ENCODE data around the gene DUSP16. TPM values are rescaled to one million over a fixed set of nuclear protein-coding genes. Genes with fewer than 3 reads are reported as not detected.
A peak's percentile ranks its signal among the peaks of the same experiment; 100 is the strongest.
"Not testable (repeated sequence)": the region's sequence is repeated elsewhere in the genome, so short reads cannot be mapped to it uniquely, and the experiment has no call there.

The DUSP16 gene
- total and polyA plus RNA-seq, 2 experiments from 2014 or later: 11.7 to 59.4 TPM

- peaks cover 7% of the 10 kb centered on the region for H4K20me1 ChIP-seq (replicated peaks; ENCODE audit: insufficient read depth)
- no peak overlapping the region; the same call in none of the 2 replicates for H3K27ac Mint-ChIP-seq
- DNase-seq (ENCODE audit: low spot score): peak; percentile 78
- no peaks in the 10 kb centered on the region for H3K9me2 ChIP-seq (ENCODE audit: insufficient read depth)
- H3K27me3 ChIP-seq (ENCODE audit: insufficient read depth): no peaks in the 10 kb centered on the region
- peaks cover 13% of the 10 kb centered on the region; the same call in 2 of the 3 replicates for H3K36me3 Mint-ChIP-seq (ENCODE audit: low read depth)
- no peak overlapping the region for H2AFZ ChIP-seq
- no peaks in the 10 kb centered on the region for H3K36me3 ChIP-seq (ENCODE audit: insufficient read depth)
- peaks cover 67% of the 10 kb centered on the region for H3K4me1 Mint-ChIP-seq
- TF ChIP-seq CTCF (conservative IDR thresholded peaks at IDR 0.05; ENCODE audit: low read depth in 2 of 2): peak; percentile 61 to 67
- no peak for TF ChIP-seq ETS1 (IDR thresholded peaks at IDR 0.05)
- peak; percentile 61 for ATAC-seq
- H3K9me3 Mint-ChIP-seq: no peaks in the 10 kb centered on the region
- H3F3A ChIP-seq (replicated peaks; ENCODE audit: low read depth): no peaks in the 10 kb centered on the region
- H3K4me1 ChIP-seq (ENCODE audit: insufficient read depth): peaks cover 61% of the 10 kb centered on the region
- H3K4me3 Mint-ChIP-seq: no peak overlapping the region
- peaks cover 91% of the 10 kb centered on the region for H3K79me2 ChIP-seq (replicated peaks; ENCODE audit: insufficient read depth)
- peaks cover 9% of the 10 kb centered on the region for H3K27me3 Mint-ChIP-seq (ENCODE audit: insufficient read depth, low read depth, poor library complexity)
- H3K4me3 ChIP-seq: no peak overlapping the region
- H3K27ac ChIP-seq (ENCODE audit: low read depth): peak overlapping the region; percentile 42; the same call in 1 of the 2 replicates
- H3K4me2 ChIP-seq: no peak overlapping the region
Measured at GRCh38 chr12:12503384-12504078, 59.1 kb downstream of the DUSP16 start.

- TF ChIP-seq NANOG (IDR thresholded peaks at IDR 0.05; ENCODE audit: borderline replicate concordance) (no peak), EZH2 (IDR thresholded peaks at IDR 0.05; ENCODE audit: low read depth, unreplicated experiment) (no peak)
- TF ChIP-seq, protein P1, sequence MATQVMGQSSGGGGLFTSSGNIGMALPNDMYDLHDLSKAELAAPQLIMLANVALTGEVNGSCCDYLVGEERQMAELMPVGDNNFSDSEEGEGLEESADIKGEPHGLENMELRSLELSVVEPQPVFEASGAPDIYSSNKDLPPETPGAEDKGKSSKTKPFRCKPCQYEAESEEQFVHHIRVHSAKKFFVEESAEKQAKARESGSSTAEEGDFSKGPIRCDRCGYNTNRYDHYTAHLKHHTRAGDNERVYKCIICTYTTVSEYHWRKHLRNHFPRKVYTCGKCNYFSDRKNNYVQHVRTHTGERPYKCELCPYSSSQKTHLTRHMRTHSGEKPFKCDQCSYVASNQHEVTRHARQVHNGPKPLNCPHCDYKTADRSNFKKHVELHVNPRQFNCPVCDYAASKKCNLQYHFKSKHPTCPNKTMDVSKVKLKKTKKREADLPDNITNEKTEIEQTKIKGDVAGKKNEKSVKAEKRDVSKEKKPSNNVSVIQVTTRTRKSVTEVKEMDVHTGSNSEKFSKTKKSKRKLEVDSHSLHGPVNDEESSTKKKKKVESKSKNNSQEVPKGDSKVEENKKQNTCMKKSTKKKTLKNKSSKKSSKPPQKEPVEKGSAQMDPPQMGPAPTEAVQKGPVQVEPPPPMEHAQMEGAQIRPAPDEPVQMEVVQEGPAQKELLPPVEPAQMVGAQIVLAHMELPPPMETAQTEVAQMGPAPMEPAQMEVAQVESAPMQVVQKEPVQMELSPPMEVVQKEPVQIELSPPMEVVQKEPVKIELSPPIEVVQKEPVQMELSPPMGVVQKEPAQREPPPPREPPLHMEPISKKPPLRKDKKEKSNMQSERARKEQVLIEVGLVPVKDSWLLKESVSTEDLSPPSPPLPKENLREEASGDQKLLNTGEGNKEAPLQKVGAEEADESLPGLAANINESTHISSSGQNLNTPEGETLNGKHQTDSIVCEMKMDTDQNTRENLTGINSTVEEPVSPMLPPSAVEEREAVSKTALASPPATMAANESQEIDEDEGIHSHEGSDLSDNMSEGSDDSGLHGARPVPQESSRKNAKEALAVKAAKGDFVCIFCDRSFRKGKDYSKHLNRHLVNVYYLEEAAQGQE (IDR thresholded peaks at IDR 0.05; ENCODE audit: unreplicated experiment): no peak
- Mint-ChIP-seq H3K4me1 (peaks cover 59% of the 10 kb centered on the region), H3K27ac (peak overlapping the region; percentile 76)
Measured at GRCh38 chr12:12502815-12503151, 59.9 kb downstream of the DUSP16 start.

DNA sequence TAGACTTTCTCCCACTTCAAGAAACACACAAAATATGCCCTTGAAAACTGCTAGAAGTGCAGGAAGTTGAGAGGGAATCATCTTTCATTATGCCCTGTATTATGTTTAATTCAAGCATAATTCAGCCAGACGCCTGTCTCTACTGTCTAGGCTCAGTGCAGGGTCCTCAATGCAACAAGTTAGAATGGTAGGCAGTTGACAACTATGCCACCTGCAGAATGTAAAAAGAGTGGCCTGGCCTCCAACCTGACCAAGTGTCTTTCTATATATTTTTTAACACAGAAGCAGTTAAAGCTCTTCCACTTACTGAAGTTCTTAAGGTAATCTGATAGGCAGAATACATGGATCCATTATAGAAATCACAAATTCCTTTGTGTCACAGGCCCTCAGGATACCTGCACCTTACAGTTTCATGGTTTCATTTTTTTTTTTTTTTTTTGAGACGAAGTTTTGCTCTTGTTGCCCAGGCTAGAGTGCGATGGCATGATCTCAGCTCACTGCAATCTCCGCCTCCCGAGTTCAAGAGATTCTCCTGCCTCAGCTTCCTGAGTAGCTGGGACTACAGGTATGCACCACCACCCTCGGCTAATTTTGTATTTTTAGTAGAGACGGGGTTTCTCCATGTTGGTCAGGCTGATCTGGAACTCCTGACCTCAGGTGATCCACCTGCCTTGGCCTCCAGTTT lies 60.4 kb downstream of the DUSP16 start:
- not testable (repeated sequence) for H3K9me2 ChIP-seq (ENCODE audit: insufficient read depth); H4K20me1 ChIP-seq (replicated peaks; ENCODE audit: insufficient read depth); H3K4me3 Mint-ChIP-seq; H3K27me3 Mint-ChIP-seq (ENCODE audit: insufficient read depth, low read depth, poor library complexity); H3F3A ChIP-seq (replicated peaks; ENCODE audit: low read depth); H3K9me3 Mint-ChIP-seq; H2AFZ ChIP-seq; H3K27me3 ChIP-seq (ENCODE audit: insufficient read depth); H3K4me2 ChIP-seq; ATAC-seq; H3K4me3 ChIP-seq; H3K36me3 ChIP-seq (ENCODE audit: insufficient read depth); DNase-seq (ENCODE audit: low spot score)
- H3K27ac Mint-ChIP-seq: peak overlapping the region; percentile 76
- Histone ChIP-seq H3K4me1 (ENCODE audit: insufficient read depth) (peaks cover 48% of the 10 kb centered on the region), H3K27ac (ENCODE audit: low read depth) (0 out of 2 replicates have a peak overlapping the region, but pooled peaks have one; percentile 35), H3K79me2 (replicated peaks; ENCODE audit: insufficient read depth) (peaks cover 84% of the 10 kb centered on the region)
- H3K4me1 Mint-ChIP-seq: peaks cover 57% of the 10 kb centered on the region
- H3K36me3 Mint-ChIP-seq (ENCODE audit: low read depth): peaks cover 13% of the 10 kb centered on the region; the same call in 2 of the 3 replicates

More at GRCh38 chr12:12502815-12503151, 59.9 kb downstream of the DUSP16 start:
- Histone ChIP-seq H3K79me2 (replicated peaks; ENCODE audit: insufficient read depth) (peaks cover 85% of the 10 kb centered on the region), H3K4me3 (no peak overlapping the region), H3F3A (replicated peaks; ENCODE audit: low read depth) (no peaks in the 10 kb centered on the region), H3K36me3 (ENCODE audit: insufficient read depth) (no peaks in the 10 kb centered on the region), H4K20me1 (replicated peaks; ENCODE audit: insufficient read depth) (peaks cover 7% of the 10 kb centered on the region), H3K27ac (ENCODE audit: low read depth) (0 out of 2 replicates have a peak overlapping the region, but pooled peaks have one; percentile 35), H3K9me2 (ENCODE audit: insufficient read depth) (no peaks in the 10 kb centered on the region), H3K27me3 (ENCODE audit: insufficient read depth) (no peaks in the 10 kb centered on the region), H2AFZ (no peak overlapping the region), H3K4me1 (ENCODE audit: insufficient read depth) (peaks cover 53% of the 10 kb centered on the region), H3K4me2 (no peak overlapping the region)
- Mint-ChIP-seq H3K27me3 (ENCODE audit: insufficient read depth, low read depth, poor library complexity) (peaks cover 9% of the 10 kb centered on the region), H3K4me3 (no peak overlapping the region), H3K9me3 (no peaks in the 10 kb centered on the region), H3K36me3 (ENCODE audit: low read depth) (peaks cover 13% of the 10 kb centered on the region; the same call in 2 of the 3 replicates)
- no peak for DNase-seq (ENCODE audit: low spot score)
- ATAC-seq: no peak

Data from GM23338 (cell line).